Smooth muscle cell of the brain vasculature (primary cell): ENCODE data around the gene DOCK8.

Experiments
- DNase-seq: peaks from one replicate; pipeline ENCODE4 v3.0.0-alpha.2; 2012; ENCODE audit warnings: low read depth, low spot score

DOCK8 gene

GRCh38 chr9:363274-363612 lies 148.6 kb downstream of the DOCK8 start:
- DNase-seq: no peak

GRCh38 chr9:365436-365835 lies 150.8 kb downstream of the DOCK8 start:
- DNase-seq: no peak

- DNase-seq: no peak
Measured at GRCh38 chr9:366620-367019, 152.0 kb downstream of the DOCK8 start.

GRCh38 chr9:370086-370485 lies 155.4 kb downstream of the DOCK8 start:
- no peak for DNase-seq

- no peak for DNase-seq
Measured at GRCh38 chr9:371349-371748, 156.7 kb downstream of the DOCK8 start.

GRCh38 chr9:372128-372527 lies 157.5 kb downstream of the DOCK8 start:
- DNase-seq: no peak

GRCh38 chr9:373759-374206 lies 159.1 kb downstream of the DOCK8 start:
- no peak for DNase-seq

GRCh38 chr9:374736-375135 lies 160.1 kb downstream of the DOCK8 start:
- DNase-seq: no peak

- no peak for DNase-seq
Measured at GRCh38 chr9:376115-376514, 161.4 kb downstream of the DOCK8 start.

GRCh38 chr9:378263-378662 lies 163.6 kb downstream of the DOCK8 start:
- DNase-seq: no peak

GRCh38 chr9:382383-382782 lies 167.7 kb downstream of the DOCK8 start:
- DNase-seq: no peak

GRCh38 chr9:385818-386398 lies 171.2 kb downstream of the DOCK8 start:
- no peak for DNase-seq

GRCh38 chr9:389159-389558 lies 174.5 kb downstream of the DOCK8 start:
- DNase-seq: no peak

- DNase-seq: no peak
Measured at GRCh38 chr9:389758-390157, 175.1 kb downstream of the DOCK8 start.

- no peak for DNase-seq
Measured at GRCh38 chr9:392077-392804, 177.6 kb downstream of the DOCK8 start.

- no peak for DNase-seq
Measured at GRCh38 chr9:394347-395052, 179.8 kb downstream of the DOCK8 start.

- DNase-seq: no peak
Measured at GRCh38 chr9:396396-396795, 181.7 kb downstream of the DOCK8 start.

- DNase-seq: no peak
Measured at GRCh38 chr9:398085-398484, 183.4 kb downstream of the DOCK8 start.

GRCh38 chr9:401223-401622 lies 186.6 kb downstream of the DOCK8 start:
- no peak for DNase-seq

GRCh38 chr9:404234-404633 lies 189.6 kb downstream of the DOCK8 start:
- no peak for DNase-seq

GRCh38 chr9:405341-405740 lies 190.7 kb downstream of the DOCK8 start:
- no peak for DNase-seq

- no peak for DNase-seq
Measured at GRCh38 chr9:406886-407654, 192.4 kb downstream of the DOCK8 start.
